NB4 (cell line): ENCODE data around the gene AP1S2.

ENCODE experiments used
- POLR2A ChIP-seq: IDR thresholded peaks from 2 replicates; pipeline ENCODE4 v1.6.1; 2011; ENCODE audit warnings: mild to moderate bottlenecking; ENCODE audit not compliant: insufficient read length; ENCODE audit errors: extremely low read depth
- TF ChIP-seq, protein P1 (sequence below): IDR thresholded peaks from one replicate; pipeline ENCODE4 v1.5.1; 2012; ENCODE audit warnings: low read depth, low read length
- TF ChIP-seq, protein P2 (sequence below): IDR thresholded peaks from 2 replicates; pipeline ENCODE4 v1.6.1; 2011; ENCODE audit warnings: low read depth, low read length

DNA sequence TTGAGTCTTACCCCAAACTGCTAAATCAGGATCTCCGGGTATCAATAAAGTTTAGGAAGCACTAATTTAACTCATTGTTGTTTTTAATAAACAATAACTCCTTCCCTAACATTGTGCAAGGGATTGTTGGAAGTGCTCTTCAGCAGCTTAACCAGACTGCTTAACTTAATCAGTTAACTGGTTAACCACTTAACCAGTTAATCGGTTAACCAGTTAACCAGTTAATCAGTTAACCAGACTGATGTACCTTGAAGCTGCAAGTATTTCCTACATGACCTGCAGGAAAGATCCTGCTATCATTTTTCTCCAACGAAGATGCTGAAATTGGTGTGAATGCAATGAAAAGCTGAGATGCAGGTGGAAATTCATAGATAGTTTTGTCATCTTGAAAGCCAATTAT lies 40.1 kb upstream of the AP1S2 start:
- TF ChIP-seq, protein P1, sequence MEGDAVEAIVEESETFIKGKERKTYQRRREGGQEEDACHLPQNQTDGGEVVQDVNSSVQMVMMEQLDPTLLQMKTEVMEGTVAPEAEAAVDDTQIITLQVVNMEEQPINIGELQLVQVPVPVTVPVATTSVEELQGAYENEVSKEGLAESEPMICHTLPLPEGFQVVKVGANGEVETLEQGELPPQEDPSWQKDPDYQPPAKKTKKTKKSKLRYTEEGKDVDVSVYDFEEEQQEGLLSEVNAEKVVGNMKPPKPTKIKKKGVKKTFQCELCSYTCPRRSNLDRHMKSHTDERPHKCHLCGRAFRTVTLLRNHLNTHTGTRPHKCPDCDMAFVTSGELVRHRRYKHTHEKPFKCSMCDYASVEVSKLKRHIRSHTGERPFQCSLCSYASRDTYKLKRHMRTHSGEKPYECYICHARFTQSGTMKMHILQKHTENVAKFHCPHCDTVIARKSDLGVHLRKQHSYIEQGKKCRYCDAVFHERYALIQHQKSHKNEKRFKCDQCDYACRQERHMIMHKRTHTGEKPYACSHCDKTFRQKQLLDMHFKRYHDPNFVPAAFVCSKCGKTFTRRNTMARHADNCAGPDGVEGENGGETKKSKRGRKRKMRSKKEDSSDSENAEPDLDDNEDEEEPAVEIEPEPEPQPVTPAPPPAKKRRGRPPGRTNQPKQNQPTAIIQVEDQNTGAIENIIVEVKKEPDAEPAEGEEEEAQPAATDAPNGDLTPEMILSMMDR = no peak
- TF ChIP-seq, protein P2, sequence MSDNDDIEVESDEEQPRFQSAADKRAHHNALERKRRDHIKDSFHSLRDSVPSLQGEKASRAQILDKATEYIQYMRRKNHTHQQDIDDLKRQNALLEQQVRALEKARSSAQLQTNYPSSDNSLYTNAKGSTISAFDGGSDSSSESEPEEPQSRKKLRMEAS = no peak
- no peak for TF ChIP-seq POLR2A
